Measurements from ENCODE around the gene UBR1. TPM values are rescaled to one million over a fixed set of nuclear protein-coding genes. Genes with fewer than 3 reads are reported as not detected.

UBR1 gene
- polyA plus RNA-seq, 1 donor (not counting 4 experiments of a cell fraction or from before 2014, with no cell fraction given) = 17.4 TPM

GRCh38 chr15:43134157-43134635 is 28.4 kb upstream of the UBR1 start:
- FAIRE-seq = peak; percentile 43
- Histone ChIP-seq H3K79me2 (ENCODE audit: control insufficient read depth, insufficient read depth, low read length) (no peaks in the 10 kb centered on the region), H4K20me1 (ENCODE audit: control insufficient read depth, extremely low read depth, insufficient read depth, low read length) (no peaks in the 10 kb centered on the region), H3K36me3 (ENCODE audit: control insufficient read depth in 2 of 2, extremely low read depth in 1 of 2, insufficient read depth in 2 of 2, low read length in 2 of 2) (peaks cover 6 to 8% of the 10 kb centered on the region in 2 experiments), H3K4me1 (ENCODE audit: control insufficient read depth, extremely low read depth, insufficient read depth, low read length) (peaks cover 12% of the 10 kb centered on the region), H3K9me1 (ENCODE audit: control insufficient read depth, extremely low read depth, insufficient read depth, low read length) (no peaks in the 10 kb centered on the region), H3K27ac (ENCODE audit: control insufficient read depth, insufficient read depth, low read length) (no peak overlapping the region), H3K27me3 (ENCODE audit: control insufficient read depth, extremely low read depth, insufficient read depth, low read length) (no peaks in the 10 kb centered on the region), H3K4me3 (ENCODE audit: control insufficient read depth in 2 of 3, extremely low read depth in 1 of 3, insufficient read depth in 2 of 3, low read depth in 1 of 3, low read length in 3 of 3) (peak overlapping the region; percentile 66 to 79 (median 69)), H3K4me2 (ENCODE audit: control insufficient read depth, extremely low read depth, insufficient read depth, low read depth, low read length) (peak overlapping the region; percentile 94), H2AFZ (ENCODE audit: control insufficient read depth, low read length) (peak overlapping the region; percentile 98), H3K9me3 (ENCODE audit: control insufficient read depth, low read depth, low read length) (no peaks in the 10 kb centered on the region), H3K9ac (ENCODE audit: control insufficient read depth, extremely low read depth, insufficient read depth, low read length) (peak overlapping the region; percentile 77)
- TF ChIP-seq EZH2 (IDR thresholded peaks at IDR 0.05; ENCODE audit: low read length) = no peak
- TF ChIP-seq, protein P1, sequence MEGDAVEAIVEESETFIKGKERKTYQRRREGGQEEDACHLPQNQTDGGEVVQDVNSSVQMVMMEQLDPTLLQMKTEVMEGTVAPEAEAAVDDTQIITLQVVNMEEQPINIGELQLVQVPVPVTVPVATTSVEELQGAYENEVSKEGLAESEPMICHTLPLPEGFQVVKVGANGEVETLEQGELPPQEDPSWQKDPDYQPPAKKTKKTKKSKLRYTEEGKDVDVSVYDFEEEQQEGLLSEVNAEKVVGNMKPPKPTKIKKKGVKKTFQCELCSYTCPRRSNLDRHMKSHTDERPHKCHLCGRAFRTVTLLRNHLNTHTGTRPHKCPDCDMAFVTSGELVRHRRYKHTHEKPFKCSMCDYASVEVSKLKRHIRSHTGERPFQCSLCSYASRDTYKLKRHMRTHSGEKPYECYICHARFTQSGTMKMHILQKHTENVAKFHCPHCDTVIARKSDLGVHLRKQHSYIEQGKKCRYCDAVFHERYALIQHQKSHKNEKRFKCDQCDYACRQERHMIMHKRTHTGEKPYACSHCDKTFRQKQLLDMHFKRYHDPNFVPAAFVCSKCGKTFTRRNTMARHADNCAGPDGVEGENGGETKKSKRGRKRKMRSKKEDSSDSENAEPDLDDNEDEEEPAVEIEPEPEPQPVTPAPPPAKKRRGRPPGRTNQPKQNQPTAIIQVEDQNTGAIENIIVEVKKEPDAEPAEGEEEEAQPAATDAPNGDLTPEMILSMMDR (optimal IDR thresholded peaks at IDR 0.05 in 1 of 3, IDR thresholded peaks at IDR 0.05 in 1 of 3, conservative IDR thresholded peaks at IDR 0.05 in 1 of 3; ENCODE audit: extremely low read depth in 1 of 3, insufficient read depth in 2 of 3, low read length in 3 of 3) = no peak
- dilution Hi-C loops (cut with MboI; ENCODE audit: extremely low pct_ligation_motif_present, low sequenced_read_pairs) = no loop called here
- no peak for DNase-seq (ENCODE audit: low read depth, low spot score)

DNA sequence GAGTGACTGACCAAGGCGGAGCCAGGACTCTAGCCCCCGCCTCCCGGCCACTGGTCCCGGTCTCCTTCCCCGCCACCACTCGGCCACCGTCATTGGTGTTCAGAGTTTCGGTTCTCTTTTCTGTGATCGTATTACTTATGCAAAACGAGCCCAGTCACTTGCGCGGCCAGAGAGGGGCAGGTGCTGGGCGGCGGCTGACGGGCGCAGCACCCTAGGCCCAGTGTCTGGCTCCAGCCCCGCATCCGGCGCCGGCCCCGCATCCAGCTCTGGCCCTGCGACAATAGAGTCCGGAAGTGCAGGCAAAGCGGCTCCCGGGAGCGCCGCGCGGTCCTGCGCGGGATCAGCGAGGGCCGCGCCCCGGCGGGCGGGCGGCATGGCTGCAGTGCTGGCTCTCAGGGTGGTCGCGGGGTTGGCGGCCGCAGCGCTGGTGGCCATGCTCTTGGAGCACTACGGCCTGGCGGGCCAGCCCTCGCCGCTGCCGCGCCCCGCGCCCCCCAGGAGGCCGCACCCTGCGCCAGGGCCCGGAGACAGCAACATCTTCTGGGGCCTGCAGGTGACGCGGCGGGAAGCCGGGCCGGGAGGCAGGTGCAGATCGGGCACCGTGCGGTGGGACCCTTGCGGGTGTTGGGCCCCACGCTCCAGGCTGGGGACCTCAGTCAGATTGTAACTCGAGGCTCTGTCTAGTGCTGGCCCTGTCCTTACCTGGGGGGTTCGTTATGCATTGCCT is 27.8 kb upstream of the UBR1 start, which contains the start of gene TMEM62:
Gene TMEM62, plus strand, starts transcription at position 157 of the 727 bp plus-strand sequence. Its CDS starts 217 bp downstream, at position 374.
- DNase-seq (ENCODE audit: low read depth, low spot score) = no peak
- Histone ChIP-seq H3K9ac (ENCODE audit: control insufficient read depth, extremely low read depth, insufficient read depth, low read length) (peak within 1 kb of the TSS; percentile 77), H3K9me1 (ENCODE audit: control insufficient read depth, extremely low read depth, insufficient read depth, low read length) (no peaks in the 10 kb centered on the region), H3K9me3 (ENCODE audit: control insufficient read depth, low read depth, low read length) (no peaks in the 10 kb centered on the region), H3K36me3 (ENCODE audit: control insufficient read depth in 2 of 2, extremely low read depth in 1 of 2, insufficient read depth in 2 of 2, low read length in 2 of 2) (peaks cover 4 to 8% of the 10 kb centered on the region in 2 experiments), H3K4me3 (ENCODE audit: control insufficient read depth in 2 of 3, extremely low read depth in 1 of 3, insufficient read depth in 2 of 3, low read depth in 1 of 3, low read length in 3 of 3) (peak within 1 kb of the TSS; percentile 66 to 79 (median 69)), H3K27me3 (ENCODE audit: control insufficient read depth, extremely low read depth, insufficient read depth, low read length) (no peaks in the 10 kb centered on the region), H2AFZ (ENCODE audit: control insufficient read depth, low read length) (peak within 1 kb of the TSS; percentile 98), H3K4me1 (ENCODE audit: control insufficient read depth, extremely low read depth, insufficient read depth, low read length) (peaks cover 12% of the 10 kb centered on the region), H3K79me2 (ENCODE audit: control insufficient read depth, insufficient read depth, low read length) (no peaks in the 10 kb centered on the region), H3K4me2 (ENCODE audit: control insufficient read depth, extremely low read depth, insufficient read depth, low read depth, low read length) (peak within 1 kb of the TSS; percentile 94), H4K20me1 (ENCODE audit: control insufficient read depth, extremely low read depth, insufficient read depth, low read length) (no peaks in the 10 kb centered on the region), H3K27ac (ENCODE audit: control insufficient read depth, insufficient read depth, low read length) (peak within 1 kb of the TSS; percentile 53)
- TF ChIP-seq EZH2 (IDR thresholded peaks at IDR 0.05; ENCODE audit: low read length) = no peak
- TF ChIP-seq, protein P1 (optimal IDR thresholded peaks at IDR 0.05 in 1 of 3, IDR thresholded peaks at IDR 0.05 in 1 of 3, conservative IDR thresholded peaks at IDR 0.05 in 1 of 3; ENCODE audit: extremely low read depth in 1 of 3, insufficient read depth in 2 of 3, low read length in 3 of 3) = no peak
- dilution Hi-C loops (cut with MboI; ENCODE audit: extremely low pct_ligation_motif_present, low sequenced_read_pairs) = no loop called here
- no peak for FAIRE-seq

Data from keratinocyte (primary cell).